Loucy (cell line): ENCODE data around the gene GNA12.

Experiments
- CTCF ChIP-seq: fragments of 200-600 bp; sonication (generic); conservative IDR thresholded peaks from 2 replicates; pipeline ENCODE4 v1.5.1; 2014; ENCODE audit warnings: mild to moderate bottlenecking, antibody characterized with exemption, low read length
- EZH2phosphoT487 ChIP-seq: fragments of 200-600 bp; IDR thresholded peaks from 2 replicates; pipeline ENCODE4 v1.6.1; 2018; ENCODE audit warnings: antibody characterized with exemption, mild to moderate bottlenecking, moderate library complexity, borderline replicate concordance

- TF ChIP-seq CTCF: no peak
- no peak for TF ChIP-seq EZH2phosphoT487
Observed at GRCh38 chr7:2821842-2822507, 22.1 kb downstream of the GNA12 start.
